ENCODE measurements around the gene EPC2. TPM values are rescaled to one million over a fixed set of nuclear protein-coding genes. Genes with fewer than 3 reads are reported as not detected.

Gene EPC2
- polyA plus RNA-seq, 3 donors = 1.4 to 19.2 (median 2.0) TPM

DNA sequence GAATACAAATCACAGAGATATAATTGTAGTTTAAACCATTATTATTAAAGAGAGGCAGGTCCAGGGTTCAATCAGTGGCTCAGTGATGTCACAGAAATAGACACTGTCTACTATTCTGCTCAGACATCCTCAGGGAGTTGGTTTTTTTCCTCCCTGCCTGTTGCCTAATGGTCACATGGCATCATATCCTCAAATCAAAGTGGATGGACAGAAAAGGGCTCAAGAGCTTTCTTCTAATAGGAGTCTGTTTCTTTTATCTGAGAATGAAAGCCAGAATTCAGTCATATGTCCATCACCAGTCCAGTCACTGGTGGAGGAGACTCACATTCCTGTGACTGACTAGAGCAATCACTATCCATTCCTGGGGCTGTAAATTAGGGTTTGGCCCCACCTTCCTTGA lies 27.9 kb upstream of the EPC2 start:
- H4K20me1 ChIP-seq (ENCODE audit: insufficient read depth, low read length) = no peaks in the 10 kb centered on the region
- Mint-ChIP-seq H3K4me3 (no peak overlapping the region), H3K4me1 (peaks cover 28% of the 10 kb centered on the region), H3K27me3 (ENCODE audit: low read depth in 3 of 3) (no peaks in the 10 kb centered on the region), H3K36me3 (no peaks in the 10 kb centered on the region), H3K27ac (no peak overlapping the region), H3K9me3 (peaks cover 0 to 3% (median 0%) of the 10 kb centered on the region in 7 donors)
- no peak for DNase-seq
- intact Hi-C loops (cut with micrococcal nuclease) = no loop called here
- H3K9ac ChIP-seq (ENCODE audit: insufficient read depth, low read length, poor library complexity, severe bottlenecking) = no peak overlapping the region
- H3K79me2 ChIP-seq (ENCODE audit: insufficient read depth, low read length) = no peaks in the 10 kb centered on the region
- TF ChIP-seq, protein P1, sequence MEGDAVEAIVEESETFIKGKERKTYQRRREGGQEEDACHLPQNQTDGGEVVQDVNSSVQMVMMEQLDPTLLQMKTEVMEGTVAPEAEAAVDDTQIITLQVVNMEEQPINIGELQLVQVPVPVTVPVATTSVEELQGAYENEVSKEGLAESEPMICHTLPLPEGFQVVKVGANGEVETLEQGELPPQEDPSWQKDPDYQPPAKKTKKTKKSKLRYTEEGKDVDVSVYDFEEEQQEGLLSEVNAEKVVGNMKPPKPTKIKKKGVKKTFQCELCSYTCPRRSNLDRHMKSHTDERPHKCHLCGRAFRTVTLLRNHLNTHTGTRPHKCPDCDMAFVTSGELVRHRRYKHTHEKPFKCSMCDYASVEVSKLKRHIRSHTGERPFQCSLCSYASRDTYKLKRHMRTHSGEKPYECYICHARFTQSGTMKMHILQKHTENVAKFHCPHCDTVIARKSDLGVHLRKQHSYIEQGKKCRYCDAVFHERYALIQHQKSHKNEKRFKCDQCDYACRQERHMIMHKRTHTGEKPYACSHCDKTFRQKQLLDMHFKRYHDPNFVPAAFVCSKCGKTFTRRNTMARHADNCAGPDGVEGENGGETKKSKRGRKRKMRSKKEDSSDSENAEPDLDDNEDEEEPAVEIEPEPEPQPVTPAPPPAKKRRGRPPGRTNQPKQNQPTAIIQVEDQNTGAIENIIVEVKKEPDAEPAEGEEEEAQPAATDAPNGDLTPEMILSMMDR (IDR thresholded peaks at IDR 0.05) = no peak
- H3K4me1 ChIP-seq (ENCODE audit: control insufficient read depth in 1 of 2, insufficient read depth in 2 of 2, low read length in 2 of 2) = peaks cover 24 to 26% of the 10 kb centered on the region in 2 donors
- no peaks in the 10 kb centered on the region for H3K36me3 ChIP-seq (replicated peaks in 1 of 2; ENCODE audit: control insufficient read depth in 1 of 2, insufficient read depth in 2 of 2, low read length in 2 of 2)
- H2AFZ ChIP-seq (ENCODE audit: insufficient read depth, low read depth, low read length, poor library complexity, severe bottlenecking) = no peak overlapping the region
- H3K27me3 ChIP-seq (ENCODE audit: control insufficient read depth in 2 of 2, insufficient read depth in 2 of 2, low read length in 2 of 2) = no peaks in the 10 kb centered on the region
- no peak overlapping the region for H3K4me2 ChIP-seq (replicated peaks; ENCODE audit: extremely low read depth, low read length, poor library complexity, severe bottlenecking)
- H3K27ac ChIP-seq (ENCODE audit: low read depth in 1 of 2, low read length in 2 of 2) = no peak overlapping the region
- H3K9me3 ChIP-seq (replicated peaks in 1 of 2; ENCODE audit: control insufficient read depth in 1 of 2, insufficient read depth in 1 of 2, low read length in 2 of 2) = no peaks in the 10 kb centered on the region
- no peak overlapping the region for H3K4me3 ChIP-seq (replicated peaks in 1 of 3; ENCODE audit: low read depth in 2 of 3, low read length in 3 of 3)

DNA sequence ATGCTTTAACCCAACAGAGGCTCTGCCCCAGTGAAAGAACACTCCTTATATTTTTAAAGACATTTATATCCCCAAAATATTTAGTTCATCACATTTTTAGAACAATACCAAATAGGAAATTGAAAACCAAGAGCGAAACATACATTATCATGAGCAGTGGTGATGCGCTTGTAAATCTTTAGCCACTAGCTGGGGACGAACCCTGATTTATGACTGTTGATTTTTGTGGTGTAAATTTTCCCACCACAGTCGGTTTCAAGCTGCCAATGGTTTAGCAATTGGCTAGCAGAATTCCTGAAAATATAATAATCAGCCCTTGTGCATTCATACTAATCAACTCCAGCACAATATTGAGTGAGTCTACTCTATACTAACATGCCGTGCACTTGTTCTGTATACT lies 27.3 kb upstream of the EPC2 start:
- Histone ChIP-seq H3K9ac (ENCODE audit: insufficient read depth, low read length, poor library complexity, severe bottlenecking) (no peak overlapping the region), H3K27ac (ENCODE audit: low read depth in 1 of 2, low read length in 2 of 2) (no peak overlapping the region), H4K20me1 (ENCODE audit: insufficient read depth, low read length) (no peaks in the 10 kb centered on the region), H2AFZ (ENCODE audit: insufficient read depth, low read depth, low read length, poor library complexity, severe bottlenecking) (no peak overlapping the region), H3K4me2 (replicated peaks; ENCODE audit: extremely low read depth, low read length, poor library complexity, severe bottlenecking) (no peak overlapping the region), H3K36me3 (replicated peaks in 1 of 2; ENCODE audit: control insufficient read depth in 1 of 2, insufficient read depth in 2 of 2, low read length in 2 of 2) (no peaks in the 10 kb centered on the region), H3K9me3 (replicated peaks in 1 of 2; ENCODE audit: control insufficient read depth in 1 of 2, insufficient read depth in 1 of 2, low read length in 2 of 2) (no peaks in the 10 kb centered on the region), H3K27me3 (ENCODE audit: control insufficient read depth in 2 of 2, insufficient read depth in 2 of 2, low read length in 2 of 2) (no peaks in the 10 kb centered on the region), H3K4me1 (ENCODE audit: control insufficient read depth in 1 of 2, insufficient read depth in 2 of 2, low read length in 2 of 2) (peaks cover 24 to 26% of the 10 kb centered on the region in 2 donors), H3K79me2 (ENCODE audit: insufficient read depth, low read length) (no peaks in the 10 kb centered on the region), H3K4me3 (replicated peaks in 1 of 3; ENCODE audit: low read depth in 2 of 3, low read length in 3 of 3) (no peak overlapping the region)
- Mint-ChIP-seq H3K27me3 (ENCODE audit: low read depth in 3 of 3) (no peaks in the 10 kb centered on the region), H3K36me3 (no peaks in the 10 kb centered on the region), H3K27ac (no peak overlapping the region), H3K4me3 (no peak overlapping the region), H3K9me3 (peaks cover 0 to 3% (median 0%) of the 10 kb centered on the region in 7 donors), H3K4me1 (peaks cover 28% of the 10 kb centered on the region)
- TF ChIP-seq, protein P1 (IDR thresholded peaks at IDR 0.05) = no peak
- WGBS (ENCODE audit: insufficient coverage) = no CpG with 5 or more reads among the region's 5 CpGs
- DNase-seq = no peak
- intact Hi-C loops (cut with micrococcal nuclease) = no loop called here
